Measurements from ENCODE around the gene ABITRAM.
"Not testable (repeated sequence)": the region's sequence is repeated elsewhere in the genome, so short reads cannot be mapped to it uniquely, and the experiment has no call there.

Gene ABITRAM

GRCh38 chr9:108933231-108933717, 926 bp upstream of the ABITRAM start:
- no peak for DNase-seq

GRCh38 chr9:108933718-108934322, 380 bp upstream of the ABITRAM start, which contains the start of gene ELP1:
TSS of gene ELP1 (minus strand) at chr9:108934124. CDS start at chr9:108931146, 2,978 bp downstream.
- DNase-seq, result peak; percentile 97

GRCh38 chr9:108937561-108938305, 3.5 kb downstream of the ABITRAM start:
- DNase-seq, result no peak

DNA sequence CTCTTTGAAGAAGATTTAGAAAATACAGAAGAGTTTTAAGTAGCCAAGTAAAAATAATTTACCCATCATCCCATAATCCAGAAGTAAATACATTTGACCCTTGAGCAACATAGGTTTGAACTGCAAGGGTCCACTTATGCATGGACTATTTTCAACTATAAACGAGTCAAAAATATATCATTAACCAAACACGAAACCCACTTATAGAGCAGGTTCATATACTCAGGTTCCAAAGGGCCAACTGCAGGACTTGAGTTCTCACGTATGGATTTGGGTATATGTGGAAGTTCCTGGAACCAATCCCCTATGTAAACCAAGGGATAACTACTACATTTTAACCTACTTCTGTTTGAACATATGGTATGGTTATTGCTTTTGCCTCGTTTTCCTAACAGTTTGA, 5.8 kb downstream of the ABITRAM start:
- no peak for DNase-seq

DNA sequence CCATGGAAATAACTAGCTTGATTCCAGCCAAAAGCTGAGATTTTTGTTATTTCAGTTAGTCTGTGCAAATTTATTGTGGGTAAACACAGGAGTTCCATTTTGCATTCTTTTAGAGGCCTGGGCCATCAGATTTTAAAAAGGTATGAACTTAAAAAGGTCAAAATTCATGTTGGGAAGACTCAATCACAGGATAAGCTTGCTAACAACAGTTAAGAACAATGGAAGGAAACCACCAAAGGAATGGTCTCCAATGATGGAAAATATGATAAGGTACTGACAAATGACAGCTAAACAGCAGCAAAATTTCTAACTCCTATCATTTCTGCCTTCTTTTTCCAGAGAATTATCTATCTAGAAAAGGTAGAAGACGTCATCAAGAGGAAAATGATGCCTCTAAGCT, 16.0 kb downstream of the ABITRAM start:
- no peak for DNase-seq

DNA sequence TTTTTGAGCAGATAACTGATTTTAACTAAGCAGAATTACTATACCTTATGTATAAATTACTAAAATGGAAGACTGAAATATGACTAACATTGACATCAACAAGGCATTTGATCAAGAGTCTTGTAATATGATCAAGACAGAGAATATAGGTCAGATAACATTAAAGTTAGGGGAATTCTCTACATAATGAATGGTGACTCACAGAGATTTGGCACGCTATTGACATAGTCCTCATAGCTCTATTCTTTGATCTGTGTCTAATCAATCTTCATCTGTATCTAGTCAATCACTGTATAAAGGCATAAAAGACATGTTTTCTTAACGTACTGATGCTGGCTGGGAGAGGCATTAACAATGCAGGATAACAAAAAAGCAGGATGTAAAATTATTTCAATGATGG, 17.4 kb downstream of the ABITRAM start:
- DNase-seq, result no peak

- no peak for DNase-seq
Measured at GRCh38 chr9:108953983-108954574, 19.9 kb downstream of the ABITRAM start.

- DNase-seq, result no peak
Measured at GRCh38 chr9:108956022-108956630, 21.9 kb downstream of the ABITRAM start.

- DNase-seq, result no peak
Measured at GRCh38 chr9:108956631-108957026, 22.4 kb downstream of the ABITRAM start.

DNA sequence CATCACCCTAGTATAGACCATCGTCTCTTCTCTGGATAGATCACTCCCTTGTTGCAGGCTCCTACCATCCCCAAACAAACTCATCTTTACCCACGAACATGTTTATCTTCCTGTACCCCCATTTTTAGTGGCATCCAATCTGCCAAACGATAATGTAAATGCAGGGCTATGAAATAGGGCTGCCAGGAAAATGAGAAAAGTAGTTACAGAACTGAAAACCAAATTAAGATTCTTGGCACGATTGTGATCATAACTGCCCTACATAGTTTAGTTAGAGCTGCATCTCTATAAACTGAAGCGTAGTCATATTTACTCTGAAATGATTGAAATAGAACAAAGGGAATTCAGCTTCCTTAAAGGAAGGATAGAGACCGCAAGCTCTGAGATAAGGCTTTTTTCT, 26.1 kb downstream of the ABITRAM start:
- no peak for DNase-seq

GRCh38 chr9:108961151-108961550, 27.0 kb downstream of the ABITRAM start:
- DNase-seq, result no peak

- no peak for DNase-seq
Measured at GRCh38 chr9:108963459-108964143, 29.4 kb downstream of the ABITRAM start.

DNA sequence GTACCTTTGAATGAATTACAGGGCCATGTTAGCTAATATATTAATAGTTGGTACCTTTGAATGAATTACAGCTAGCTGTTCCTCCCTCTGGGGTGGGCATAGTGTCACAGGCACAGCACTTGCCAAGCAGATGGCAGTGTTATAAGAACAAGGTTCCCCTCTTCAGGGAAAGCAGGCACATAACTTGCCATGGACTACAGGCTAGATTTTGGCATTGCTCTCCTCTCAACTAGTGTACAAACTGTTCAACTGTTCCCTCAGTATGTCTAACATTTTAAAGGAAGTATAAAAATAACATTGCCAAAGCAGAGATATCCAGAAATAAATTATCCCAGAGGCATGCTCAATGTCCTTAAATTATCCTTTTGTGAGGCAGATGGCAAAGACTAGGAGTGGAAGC, 33.7 kb downstream of the ABITRAM start:
- DNase-seq, result no peak

GRCh38 chr9:108971392-108971791, 37.2 kb downstream of the ABITRAM start:
- DNase-seq, result not testable (repeated sequence)

DNA sequence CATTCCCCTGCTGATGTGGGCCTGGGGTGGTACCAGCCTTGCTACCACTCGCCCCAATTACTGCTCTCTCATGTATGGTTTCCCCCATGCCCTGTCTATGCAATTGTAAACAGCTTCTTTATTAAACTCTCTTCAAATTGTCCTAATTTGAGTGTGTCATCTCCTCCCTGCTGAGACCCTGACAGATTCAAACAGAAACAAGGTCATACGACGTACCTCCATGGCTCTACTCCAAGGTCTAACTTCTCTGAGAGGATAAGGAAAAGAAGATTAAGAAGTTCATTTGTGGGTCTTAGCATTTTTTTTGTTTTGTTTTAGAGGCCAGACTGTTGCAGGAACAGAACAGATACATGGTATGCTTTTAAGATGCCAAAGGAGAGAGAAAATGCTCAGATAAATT, 38.0 kb downstream of the ABITRAM start:
- no peak for DNase-seq

- no peak for DNase-seq
Measured at GRCh38 chr9:108972626-108973209, 38.5 kb downstream of the ABITRAM start.

- DNase-seq, result no peak
Measured at GRCh38 chr9:108973895-108974294, 39.7 kb downstream of the ABITRAM start.

- no peak for DNase-seq
Measured at GRCh38 chr9:108978205-108978604, 44.0 kb downstream of the ABITRAM start.

DNA sequence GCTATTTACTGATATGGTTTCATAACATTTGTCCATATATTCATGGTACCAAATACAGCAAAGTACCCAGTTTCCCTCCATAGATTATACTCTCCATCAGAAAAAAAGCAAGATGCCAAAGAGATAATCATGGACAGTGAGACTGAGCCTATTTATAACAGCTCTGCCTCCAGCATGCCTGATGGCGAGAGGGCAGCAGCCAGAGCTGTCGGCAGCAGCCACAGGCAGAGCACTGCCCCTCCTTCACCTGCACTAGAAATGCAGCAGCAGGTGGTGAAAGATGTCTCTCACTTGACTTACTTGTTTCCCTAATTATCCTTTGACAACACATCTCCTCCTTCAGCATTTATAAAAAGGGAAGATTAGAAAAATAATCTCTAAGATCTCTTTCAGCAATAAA, 46.7 kb downstream of the ABITRAM start:
- DNase-seq, result no peak

DNA sequence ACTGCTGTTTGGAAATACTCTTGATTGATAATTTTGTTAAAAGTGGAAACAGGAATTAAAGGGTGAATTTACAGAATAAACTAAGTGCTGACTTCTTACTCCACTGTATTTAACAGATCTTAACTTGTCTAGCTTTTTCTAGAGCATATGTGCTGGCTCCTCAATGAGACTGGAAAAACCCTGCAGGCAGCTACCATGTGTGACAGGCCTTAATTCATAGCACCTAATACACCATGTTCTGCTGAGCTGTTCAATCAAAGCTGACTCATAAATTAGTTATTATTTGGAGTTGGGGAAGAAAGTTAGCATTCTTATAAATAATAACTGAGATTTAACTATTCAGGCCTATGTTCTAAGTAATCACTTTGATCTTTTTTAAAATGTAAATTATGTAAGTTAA, 49.7 kb downstream of the ABITRAM start:
- DNase-seq, result no peak
